WTC11 (cell line): ENCODE results near the gene C3. TPM values are rescaled to one million over a fixed set of nuclear protein-coding genes. Genes with fewer than 3 reads are reported as not detected.

Source experiments
- ATAC-seq: fragments of 200-7000 bp; cut with Tn5 transposase; 2 replicates; pipeline ENCODE4 v1.10.0; 2021; ENCODE audit warnings: mild to moderate bottlenecking, moderate library complexity
- CTCF ChIA-PET: fragments of 300-600 bp; sonication (Branson Sonifier 250); formaldehyde crosslinking; loops from one replicate; lab custom pipeline; 2021; ENCODE audit warnings: antibody characterized with exemption; lab: Charles Lee
- POLR2A ChIA-PET: fragments of 350-600 bp; sonication (Branson Sonifier 250); formaldehyde crosslinking; loops from one replicate; lab custom pipeline; 2021; ENCODE audit warnings: antibody characterized with exemption; lab: Charles Lee
- DNase-seq: peaks from one replicate; pipeline ENCODE4 v3.0.0; 2021; ENCODE audit warnings: low spot score
- H3K27ac Mint-ChIP-seq: 2 replicates; pipeline ENCODE4 v1.8.0; 2021; ENCODE audit warnings: mixed read lengths
- H3K27me3 Mint-ChIP-seq: 2 replicates; pipeline ENCODE4 v1.8.0; 2021; ENCODE audit warnings: low read depth, mild to moderate bottlenecking, moderate library complexity, mixed read lengths
- H3K36me3 Mint-ChIP-seq: 2 replicates; pipeline ENCODE4 v1.8.0; 2021; ENCODE audit warnings: mixed read lengths
- H3K4me1 Mint-ChIP-seq: 2 replicates; pipeline ENCODE4 v1.8.0; 2022; ENCODE audit warnings: mixed read lengths
- H3K4me3 Mint-ChIP-seq: 2 replicates; pipeline ENCODE4 v1.8.0; 2021; ENCODE audit warnings: mild to moderate bottlenecking, moderate library complexity, mixed read lengths
- H3K9me3 Mint-ChIP-seq: 2 replicates; pipeline ENCODE4 v1.8.0; 2021; ENCODE audit warnings: mixed read lengths
- HMGA2 ChIP-seq: fragments of 250-450 bp; sonication (Bioruptor Pico); IDR thresholded peaks from 2 replicates; pipeline ENCODE4 v1.4.0; 2021; ENCODE audit warnings: mild to moderate bottlenecking, moderate library complexity
- MYBL2 ChIP-seq: sonication (generic); formaldehyde crosslinking; IDR thresholded peaks from 2 replicates; pipeline ENCODE4 v1.8.1; 2023; ENCODE audit warnings: mild to moderate bottlenecking, moderate library complexity, missing genetic modification reagents
- RELA ChIP-seq: sonication (generic); formaldehyde crosslinking; IDR thresholded peaks from 2 replicates; pipeline ENCODE4 v1.8.1; 2022; ENCODE audit warnings: missing genetic modification reagents, mild to moderate bottlenecking, borderline replicate concordance
- SMAD4 ChIP-seq: sonication (generic); formaldehyde crosslinking; IDR thresholded peaks from 2 replicates; pipeline ENCODE4 v1.8.0; 2022; ENCODE audit warnings: mild to moderate bottlenecking, missing genetic modification reagents
- SP1 ChIP-seq: sonication (generic); formaldehyde crosslinking; conservative IDR thresholded peaks from 2 replicates; pipeline ENCODE4 v1.8.1; 2022; ENCODE audit warnings: missing genetic modification reagents
- TEAD4 ChIP-seq: sonication (generic); formaldehyde crosslinking; IDR thresholded peaks from 2 replicates; pipeline ENCODE4 v1.8.0; 2022; ENCODE audit warnings: mild to moderate bottlenecking, missing genetic modification reagents
- USF1 ChIP-seq: sonication (generic); formaldehyde crosslinking; IDR thresholded peaks from 2 replicates; pipeline ENCODE4 v1.8.0; 2022; ENCODE audit warnings: mild to moderate bottlenecking, missing genetic modification reagents
- ZNF138 ChIP-seq: sonication (generic); formaldehyde crosslinking; conservative IDR thresholded peaks from 2 replicates; pipeline ENCODE4 v1.8.1; 2022; ENCODE audit warnings: mild to moderate bottlenecking, moderate library complexity, missing genetic modification reagents
- ZNF219 ChIP-seq: sonication (generic); formaldehyde crosslinking; IDR thresholded peaks from 2 replicates; pipeline ENCODE4 v1.8.0; 2023; ENCODE audit warnings: missing genetic modification reagents, mild to moderate bottlenecking, borderline replicate concordance
- ZNF416 ChIP-seq: fragments of 250-450 bp; sonication (Bioruptor Pico); IDR thresholded peaks from 2 replicates; pipeline ENCODE4 v1.9.0; 2021; ENCODE audit warnings: mild to moderate bottlenecking, inconsistent platforms
- total RNA-seq: library from RNA; stranded (reverse); gene quantifications from 3 replicates; pipeline ENCODE4 v1.2.3, GENCODE V29; 2021
- TF ChIP-seq, protein P1 (sequence below): sonication (generic); formaldehyde crosslinking; conservative IDR thresholded peaks from 2 replicates; pipeline ENCODE4 v1.8.1; 2022; ENCODE audit warnings: mild to moderate bottlenecking, missing genetic modification reagents
- TF ChIP-seq, protein P2 (sequence below): sonication (generic); formaldehyde crosslinking; IDR thresholded peaks from 2 replicates; pipeline ENCODE4 v1.8.0; 2022; ENCODE audit warnings: mild to moderate bottlenecking, missing genetic modification reagents
- TF ChIP-seq, protein P3 (sequence below): sonication (generic); formaldehyde crosslinking; IDR thresholded peaks from 2 replicates; pipeline ENCODE4 v1.8.1; 2022; ENCODE audit warnings: missing genetic modification reagents, borderline replicate concordance
- TF ChIP-seq, protein P4 (sequence below): sonication (generic); formaldehyde crosslinking; IDR thresholded peaks from 2 replicates; pipeline ENCODE4 v1.8.1; 2022; ENCODE audit warnings: low read depth, missing genetic modification reagents, borderline replicate concordance
- TF ChIP-seq, protein P5 (sequence below): sonication (generic); formaldehyde crosslinking; IDR thresholded peaks from 2 replicates; pipeline ENCODE4 v1.8.1; 2023; ENCODE audit warnings: mild to moderate bottlenecking, missing genetic modification reagents, borderline replicate concordance

The C3 gene
- total RNA-seq, 1 experiment from 2014 or later = 7.0 TPM

GRCh38 chr19:6690160-6690885, 30.1 kb downstream of the C3 start:
- Mint-ChIP-seq H3K27me3 (peaks cover 6% of the 10 kb centered on the region), H3K4me3 (no peak overlapping the region), H3K36me3 (peaks cover 15% of the 10 kb centered on the region), H3K27ac (no peak overlapping the region), H3K9me3 (peaks cover 39% of the 10 kb centered on the region), H3K4me1 (no peaks in the 10 kb centered on the region)
- no peak for TF ChIP-seq MYBL2 (CRISPR knock-in tag)
- ChIA-PET CTCF (no interaction called here), POLR2A (no interaction called here)
- ATAC-seq (no peak), DNase-seq (no peak)

- no peaks in the 10 kb centered on the region for H3K4me1 Mint-ChIP-seq
- H3K9me3 Mint-ChIP-seq = peaks cover 47% of the 10 kb centered on the region
- H3K27ac Mint-ChIP-seq = no peak overlapping the region
- POLR2A ChIA-PET = no interaction called here
- H3K36me3 Mint-ChIP-seq = peaks cover 20% of the 10 kb centered on the region
- TF ChIP-seq ZNF416 (CRISPR knock-in tag) = no peak
- TF ChIP-seq, protein P1, sequence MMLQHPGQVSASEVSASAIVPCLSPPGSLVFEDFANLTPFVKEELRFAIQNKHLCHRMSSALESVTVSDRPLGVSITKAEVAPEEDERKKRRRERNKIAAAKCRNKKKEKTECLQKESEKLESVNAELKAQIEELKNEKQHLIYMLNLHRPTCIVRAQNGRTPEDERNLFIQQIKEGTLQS = no peak
- no peak for TF ChIP-seq RELA (CRISPR knock-in tag)
- TF ChIP-seq, all 79 proteins: peak for 0
- ATAC-seq = no peak
- no peak for DNase-seq
- Mint-ChIP-seq H3K27me3 (peaks cover 12% of the 10 kb centered on the region), H3K4me3 (no peak overlapping the region)
- CTCF ChIA-PET = no interaction called here
These were observed 33.3 kb downstream of the C3 start for GRCh38 chr19:6687114-6687513.

- DNase-seq (no peak), ATAC-seq (no peak)
- CTCF ChIA-PET = interaction anchor here (1.2 kb wide), 1 partner anchor 9 kb away, joined by 3 read pairs; no protein-coding TSS in a partner anchor
- Mint-ChIP-seq H3K9me3 (peaks cover 45% of the 10 kb centered on the region), H3K27me3 (peaks cover 12% of the 10 kb centered on the region), H3K4me1 (no peaks in the 10 kb centered on the region), H3K36me3 (peaks cover 20% of the 10 kb centered on the region), H3K4me3 (no peak overlapping the region), H3K27ac (no peak overlapping the region)
- TF ChIP-seq HMGA2 (CRISPR knock-in tag) (no peak), SP1 (CRISPR knock-in tag) (no peak)
- POLR2A ChIA-PET = no interaction called here
These were observed 33.8 kb downstream of the C3 start for GRCh38 chr19:6686628-6686975.

DNA sequence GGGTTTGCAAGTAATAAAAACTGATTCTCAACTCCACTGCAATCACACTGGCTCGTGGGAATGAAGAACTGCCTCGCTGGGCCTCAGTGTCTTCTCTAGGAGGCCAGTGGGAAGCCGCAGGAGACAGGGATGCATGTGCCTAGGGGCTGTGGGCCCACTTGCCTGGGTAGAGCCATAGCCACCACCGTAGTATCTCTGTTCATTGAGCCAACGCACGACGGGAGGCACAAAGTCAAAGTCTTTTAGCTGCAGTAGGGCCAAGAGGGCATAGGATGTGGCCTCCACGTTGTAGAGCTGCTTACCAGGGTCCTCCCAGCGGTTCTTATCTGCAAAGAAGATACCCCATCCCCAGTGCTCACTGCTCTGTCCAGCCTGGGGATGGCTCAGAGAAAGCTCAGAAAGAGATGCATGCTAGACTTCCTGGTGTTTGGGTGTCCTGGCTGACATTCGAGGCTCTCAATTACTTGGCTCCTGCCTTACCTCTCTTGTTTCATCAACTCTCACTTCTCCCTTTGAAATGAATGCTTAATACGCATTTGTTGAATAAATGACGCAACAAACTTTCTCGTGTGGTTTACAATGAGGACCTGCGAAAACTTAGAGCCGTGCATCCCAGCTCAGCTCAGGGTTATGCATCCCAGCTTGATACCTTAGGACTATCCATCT, 34.4 kb downstream of the C3 start:
- CTCF ChIA-PET = interaction anchor here (1.2 kb wide), 1 partner anchor 8 kb away, joined by 3 read pairs; no protein-coding TSS in a partner anchor

More for the DNA sequence above, 34.4 kb downstream of the C3 start:
- TF ChIP-seq ZNF219 (CRISPR knock-in tag) (no peak), USF1 (CRISPR knock-in tag) (no peak), SMAD4 (no peak), TEAD4 (CRISPR knock-in tag) (no peak), ZNF138 (CRISPR knock-in tag) (no peak)
- TF ChIP-seq, protein P2, sequence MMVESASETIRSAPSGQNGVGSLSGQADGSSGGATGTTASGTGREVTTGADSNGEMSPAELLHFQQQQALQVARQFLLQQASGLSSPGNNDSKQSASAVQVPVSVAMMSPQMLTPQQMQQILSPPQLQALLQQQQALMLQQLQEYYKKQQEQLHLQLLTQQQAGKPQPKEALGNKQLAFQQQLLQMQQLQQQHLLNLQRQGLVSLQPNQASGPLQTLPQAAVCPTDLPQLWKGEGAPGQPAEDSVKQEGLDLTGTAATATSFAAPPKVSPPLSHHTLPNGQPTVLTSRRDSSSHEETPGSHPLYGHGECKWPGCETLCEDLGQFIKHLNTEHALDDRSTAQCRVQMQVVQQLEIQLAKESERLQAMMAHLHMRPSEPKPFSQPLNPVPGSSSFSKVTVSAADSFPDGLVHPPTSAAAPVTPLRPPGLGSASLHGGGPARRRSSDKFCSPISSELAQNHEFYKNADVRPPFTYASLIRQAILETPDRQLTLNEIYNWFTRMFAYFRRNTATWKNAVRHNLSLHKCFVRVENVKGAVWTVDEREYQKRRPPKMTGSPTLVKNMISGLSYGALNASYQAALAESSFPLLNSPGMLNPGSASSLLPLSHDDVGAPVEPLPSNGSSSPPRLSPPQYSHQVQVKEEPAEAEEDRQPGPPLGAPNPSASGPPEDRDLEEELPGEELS (CRISPR knock-in tag) = no peak
- TF ChIP-seq, protein P3, sequence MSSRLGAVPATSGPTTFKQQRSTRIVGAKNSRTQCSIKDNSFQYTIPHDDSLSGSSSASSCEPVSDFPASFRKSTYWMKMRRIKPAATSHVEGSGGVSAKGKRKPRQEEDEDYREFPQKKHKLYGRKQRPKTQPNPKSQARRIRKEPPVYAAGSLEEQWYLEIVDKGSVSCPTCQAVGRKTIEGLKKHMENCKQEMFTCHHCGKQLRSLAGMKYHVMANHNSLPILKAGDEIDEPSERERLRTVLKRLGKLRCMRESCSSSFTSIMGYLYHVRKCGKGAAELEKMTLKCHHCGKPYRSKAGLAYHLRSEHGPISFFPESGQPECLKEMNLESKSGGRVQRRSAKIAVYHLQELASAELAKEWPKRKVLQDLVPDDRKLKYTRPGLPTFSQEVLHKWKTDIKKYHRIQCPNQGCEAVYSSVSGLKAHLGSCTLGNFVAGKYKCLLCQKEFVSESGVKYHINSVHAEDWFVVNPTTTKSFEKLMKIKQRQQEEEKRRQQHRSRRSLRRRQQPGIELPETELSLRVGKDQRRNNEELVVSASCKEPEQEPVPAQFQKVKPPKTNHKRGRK (CRISPR knock-in tag) = no peak
- TF ChIP-seq, protein P4, sequence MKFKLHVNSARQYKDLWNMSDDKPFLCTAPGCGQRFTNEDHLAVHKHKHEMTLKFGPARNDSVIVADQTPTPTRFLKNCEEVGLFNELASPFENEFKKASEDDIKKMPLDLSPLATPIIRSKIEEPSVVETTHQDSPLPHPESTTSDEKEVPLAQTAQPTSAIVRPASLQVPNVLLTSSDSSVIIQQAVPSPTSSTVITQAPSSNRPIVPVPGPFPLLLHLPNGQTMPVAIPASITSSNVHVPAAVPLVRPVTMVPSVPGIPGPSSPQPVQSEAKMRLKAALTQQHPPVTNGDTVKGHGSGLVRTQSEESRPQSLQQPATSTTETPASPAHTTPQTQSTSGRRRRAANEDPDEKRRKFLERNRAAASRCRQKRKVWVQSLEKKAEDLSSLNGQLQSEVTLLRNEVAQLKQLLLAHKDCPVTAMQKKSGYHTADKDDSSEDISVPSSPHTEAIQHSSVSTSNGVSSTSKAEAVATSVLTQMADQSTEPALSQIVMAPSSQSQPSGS (CRISPR knock-in tag) = no peak
- TF ChIP-seq, protein P5, sequence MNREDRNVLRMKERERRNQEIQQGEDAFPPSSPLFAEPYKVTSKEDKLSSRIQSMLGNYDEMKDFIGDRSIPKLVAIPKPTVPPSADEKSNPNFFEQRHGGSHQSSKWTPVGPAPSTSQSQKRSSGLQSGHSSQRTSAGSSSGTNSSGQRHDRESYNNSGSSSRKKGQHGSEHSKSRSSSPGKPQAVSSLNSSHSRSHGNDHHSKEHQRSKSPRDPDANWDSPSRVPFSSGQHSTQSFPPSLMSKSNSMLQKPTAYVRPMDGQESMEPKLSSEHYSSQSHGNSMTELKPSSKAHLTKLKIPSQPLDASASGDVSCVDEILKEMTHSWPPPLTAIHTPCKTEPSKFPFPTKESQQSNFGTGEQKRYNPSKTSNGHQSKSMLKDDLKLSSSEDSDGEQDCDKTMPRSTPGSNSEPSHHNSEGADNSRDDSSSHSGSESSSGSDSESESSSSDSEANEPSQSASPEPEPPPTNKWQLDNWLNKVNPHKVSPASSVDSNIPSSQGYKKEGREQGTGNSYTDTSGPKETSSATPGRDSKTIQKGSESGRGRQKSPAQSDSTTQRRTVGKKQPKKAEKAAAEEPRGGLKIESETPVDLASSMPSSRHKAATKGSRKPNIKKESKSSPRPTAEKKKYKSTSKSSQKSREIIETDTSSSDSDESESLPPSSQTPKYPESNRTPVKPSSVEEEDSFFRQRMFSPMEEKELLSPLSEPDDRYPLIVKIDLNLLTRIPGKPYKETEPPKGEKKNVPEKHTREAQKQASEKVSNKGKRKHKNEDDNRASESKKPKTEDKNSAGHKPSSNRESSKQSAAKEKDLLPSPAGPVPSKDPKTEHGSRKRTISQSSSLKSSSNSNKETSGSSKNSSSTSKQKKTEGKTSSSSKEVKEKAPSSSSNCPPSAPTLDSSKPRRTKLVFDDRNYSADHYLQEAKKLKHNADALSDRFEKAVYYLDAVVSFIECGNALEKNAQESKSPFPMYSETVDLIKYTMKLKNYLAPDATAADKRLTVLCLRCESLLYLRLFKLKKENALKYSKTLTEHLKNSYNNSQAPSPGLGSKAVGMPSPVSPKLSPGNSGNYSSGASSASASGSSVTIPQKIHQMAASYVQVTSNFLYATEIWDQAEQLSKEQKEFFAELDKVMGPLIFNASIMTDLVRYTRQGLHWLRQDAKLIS (CRISPR knock-in tag) = no peak
- no peaks in the 10 kb centered on the region for H3K4me1 Mint-ChIP-seq
- POLR2A ChIA-PET = no interaction called here
- ATAC-seq (no peak), DNase-seq (no peak)
- peaks cover 45% of the 10 kb centered on the region for H3K9me3 Mint-ChIP-seq
- no peak overlapping the region for H3K4me3 Mint-ChIP-seq
- peaks cover 12% of the 10 kb centered on the region for H3K27me3 Mint-ChIP-seq
- H3K27ac Mint-ChIP-seq = no peak overlapping the region
- H3K36me3 Mint-ChIP-seq = peaks cover 20% of the 10 kb centered on the region
